HepG2 (cell line): ENCODE data around the gene GADL1.

Experiments used
- GABPA ChIP-seq, 2 experiments: IDR thresholded peaks; 2 replicates each; pipeline ENCODE4 v1.6.1; 2011 to 2016; ENCODE audit warnings: low read depth in 2 of 2, low read length in 1 of 2, missing biosample characterization in 1 of 2, missing genetic modification characterization in 1 of 2
- HDAC2 ChIP-seq: sonication (generic); formaldehyde crosslinking; IDR thresholded peaks from 2 replicates; pipeline ENCODE4 v1.4.0; 2020; ENCODE audit warnings: missing genetic modification reagents
- TARDBP ChIP-seq: sonication (generic); formaldehyde crosslinking; IDR thresholded peaks from 2 replicates; pipeline ENCODE4 v1.8.0; 2022; ENCODE audit warnings: mild to moderate bottlenecking, missing genetic modification reagents
- ZNF230 ChIP-seq: sonication (generic); formaldehyde crosslinking; IDR thresholded peaks from 2 replicates; pipeline ENCODE4 v1.4.0; 2020; ENCODE audit warnings: mild to moderate bottlenecking, missing genetic modification reagents
- TF ChIP-seq, protein P1 (sequence below): sonication (generic); formaldehyde crosslinking; IDR thresholded peaks from 2 replicates; pipeline ENCODE4 v1.5.0; 2020; ENCODE audit warnings: mild to moderate bottlenecking, missing genetic modification reagents, moderate library complexity
- TF ChIP-seq, protein P2 (sequence below): sonication (generic); formaldehyde crosslinking; conservative IDR thresholded peaks from 2 replicates; pipeline ENCODE4 v1.8.0; 2022; ENCODE audit warnings: low read depth, missing genetic modification reagents

DNA sequence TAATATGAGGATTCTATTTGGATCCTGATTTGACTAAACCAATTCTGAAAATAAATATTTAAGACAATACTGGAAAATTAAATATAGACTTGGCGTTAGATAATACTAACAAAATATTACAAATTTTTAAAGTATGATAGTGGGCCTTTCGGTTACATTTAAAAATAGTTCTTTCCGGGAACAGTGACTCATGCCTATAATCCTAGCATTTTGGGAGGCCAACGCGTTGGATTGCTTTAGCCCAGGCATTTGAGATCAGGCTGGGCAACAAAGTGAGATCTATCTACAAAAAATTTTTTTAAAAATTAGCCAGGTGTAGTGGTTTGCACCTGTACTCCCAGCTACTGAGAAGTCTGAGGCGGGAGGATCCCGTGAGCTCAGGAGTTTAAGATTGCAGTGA, 30.3 kb upstream of the GADL1 start:
- TF ChIP-seq ZNF230 (CRISPR knock-in tag) (no peak), HDAC2 (CRISPR knock-in tag) (no peak), TARDBP (CRISPR knock-in tag) (no peak), GABPA (IDR thresholded peaks at IDR 0.05; ENCODE audit: low read depth, low read length) (no peak), GABPA (CRISPR knock-in tag; IDR thresholded peaks at IDR 0.05; ENCODE audit: low read depth) (no peak)
- TF ChIP-seq, protein P1, sequence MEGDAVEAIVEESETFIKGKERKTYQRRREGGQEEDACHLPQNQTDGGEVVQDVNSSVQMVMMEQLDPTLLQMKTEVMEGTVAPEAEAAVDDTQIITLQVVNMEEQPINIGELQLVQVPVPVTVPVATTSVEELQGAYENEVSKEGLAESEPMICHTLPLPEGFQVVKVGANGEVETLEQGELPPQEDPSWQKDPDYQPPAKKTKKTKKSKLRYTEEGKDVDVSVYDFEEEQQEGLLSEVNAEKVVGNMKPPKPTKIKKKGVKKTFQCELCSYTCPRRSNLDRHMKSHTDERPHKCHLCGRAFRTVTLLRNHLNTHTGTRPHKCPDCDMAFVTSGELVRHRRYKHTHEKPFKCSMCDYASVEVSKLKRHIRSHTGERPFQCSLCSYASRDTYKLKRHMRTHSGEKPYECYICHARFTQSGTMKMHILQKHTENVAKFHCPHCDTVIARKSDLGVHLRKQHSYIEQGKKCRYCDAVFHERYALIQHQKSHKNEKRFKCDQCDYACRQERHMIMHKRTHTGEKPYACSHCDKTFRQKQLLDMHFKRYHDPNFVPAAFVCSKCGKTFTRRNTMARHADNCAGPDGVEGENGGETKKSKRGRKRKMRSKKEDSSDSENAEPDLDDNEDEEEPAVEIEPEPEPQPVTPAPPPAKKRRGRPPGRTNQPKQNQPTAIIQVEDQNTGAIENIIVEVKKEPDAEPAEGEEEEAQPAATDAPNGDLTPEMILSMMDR (CRISPR knock-in tag): no peak
- TF ChIP-seq, protein P2, sequence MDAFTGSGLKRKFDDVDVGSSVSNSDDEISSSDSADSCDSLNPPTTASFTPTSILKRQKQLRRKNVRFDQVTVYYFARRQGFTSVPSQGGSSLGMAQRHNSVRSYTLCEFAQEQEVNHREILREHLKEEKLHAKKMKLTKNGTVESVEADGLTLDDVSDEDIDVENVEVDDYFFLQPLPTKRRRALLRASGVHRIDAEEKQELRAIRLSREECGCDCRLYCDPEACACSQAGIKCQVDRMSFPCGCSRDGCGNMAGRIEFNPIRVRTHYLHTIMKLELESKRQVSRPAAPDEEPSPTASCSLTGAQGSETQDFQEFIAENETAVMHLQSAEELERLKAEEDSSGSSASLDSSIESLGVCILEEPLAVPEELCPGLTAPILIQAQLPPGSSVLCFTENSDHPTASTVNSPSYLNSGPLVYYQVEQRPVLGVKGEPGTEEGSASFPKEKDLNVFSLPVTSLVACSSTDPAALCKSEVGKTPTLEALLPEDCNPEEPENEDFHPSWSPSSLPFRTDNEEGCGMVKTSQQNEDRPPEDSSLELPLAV (CRISPR knock-in tag): no peak
